GM19351 (cell line): ENCODE data around the gene BCL11B.

Experiments
- ATAC-seq: cut with Tn5 transposase; IDR thresholded peaks from one replicate; pipeline ENCODE4 v1.9.1; 2021; ENCODE audit warnings: mild to moderate bottlenecking, moderate library complexity; ENCODE audit not compliant: unreplicated experiment

Gene BCL11B

GRCh38 chr14:99141236-99141635 is 130.8 kb downstream of the BCL11B start:
- no peak for ATAC-seq

GRCh38 chr14:99138999-99139865 is 132.8 kb downstream of the BCL11B start:
- ATAC-seq, result no peak

GRCh38 chr14:99137913-99138571 is 134.0 kb downstream of the BCL11B start:
- ATAC-seq, result no peak

- ATAC-seq, result no peak
These were observed 134.8 kb downstream of the BCL11B start for GRCh38 chr14:99137001-99137700.

- no peak for ATAC-seq
These were observed 135.6 kb downstream of the BCL11B start for GRCh38 chr14:99136401-99136800.

- ATAC-seq, result no peak
These were observed 136.0 kb downstream of the BCL11B start for GRCh38 chr14:99136047-99136400.

- ATAC-seq, result no peak
These were observed 137.4 kb downstream of the BCL11B start for GRCh38 chr14:99134516-99135046.

- ATAC-seq, result no peak
These were observed 138.1 kb downstream of the BCL11B start for GRCh38 chr14:99133636-99134515.

- ATAC-seq, result no peak
These were observed 139.0 kb downstream of the BCL11B start for GRCh38 chr14:99132821-99133635.

- no peak for ATAC-seq
These were observed 140.2 kb downstream of the BCL11B start for GRCh38 chr14:99131632-99132271.

GRCh38 chr14:99129998-99130397 is 142.0 kb downstream of the BCL11B start:
- ATAC-seq, result no peak

GRCh38 chr14:99129211-99129696 is 142.7 kb downstream of the BCL11B start:
- no peak for ATAC-seq

- ATAC-seq, result no peak
These were observed 143.8 kb downstream of the BCL11B start for GRCh38 chr14:99128185-99128584.

- ATAC-seq, result no peak
These were observed 144.3 kb downstream of the BCL11B start for GRCh38 chr14:99127651-99128167.

- no peak for ATAC-seq
These were observed 146.2 kb downstream of the BCL11B start for GRCh38 chr14:99125616-99126431.

GRCh38 chr14:99125113-99125512 is 146.9 kb downstream of the BCL11B start:
- ATAC-seq, result no peak

GRCh38 chr14:99124482-99125105 is 147.4 kb downstream of the BCL11B start:
- ATAC-seq, result no peak
